ENCODE data around the gene TSC2. TPM values are rescaled to one million over a fixed set of nuclear protein-coding genes. Genes with fewer than 3 reads are reported as not detected.

The TSC2 gene
- total RNA-seq, 1 donor from 2014 or later: 241 TPM

DNA sequence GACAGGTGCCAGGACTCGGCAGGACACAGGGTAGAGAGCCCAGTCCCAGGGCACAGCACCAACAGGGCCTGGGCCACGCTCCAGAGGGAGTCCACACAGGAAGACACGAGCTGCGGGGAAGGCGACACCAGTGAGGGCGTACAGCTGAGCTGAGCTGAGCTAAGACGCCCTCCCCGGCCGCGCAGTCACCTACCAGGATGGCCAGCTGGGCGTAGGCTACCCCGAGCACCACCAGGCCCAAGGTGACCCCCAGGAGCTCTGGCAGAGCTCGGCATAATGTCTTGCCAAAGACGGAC is 42.6 kb downstream of the TSC2 start:
- Mint-ChIP-seq H3K4me1 (ENCODE audit: low read depth) (no peaks in the 10 kb centered on the region), H3K27me3 (no peaks in the 10 kb centered on the region), H3K9me3 (ENCODE audit: low read depth) (no peaks in the 10 kb centered on the region), H3K4me3 (ENCODE audit: low read depth) (peak overlapping the region; percentile 3), H3K27ac (no peak overlapping the region), H3K36me3 (ENCODE audit: insufficient read depth) (no peaks in the 10 kb centered on the region)
- TF ChIP-seq CTCF (IDR thresholded peaks at IDR 0.05; ENCODE audit: unreplicated experiment): no peak
- no peak for DNase-seq (ENCODE audit: low spot score, unreplicated experiment)

DNA sequence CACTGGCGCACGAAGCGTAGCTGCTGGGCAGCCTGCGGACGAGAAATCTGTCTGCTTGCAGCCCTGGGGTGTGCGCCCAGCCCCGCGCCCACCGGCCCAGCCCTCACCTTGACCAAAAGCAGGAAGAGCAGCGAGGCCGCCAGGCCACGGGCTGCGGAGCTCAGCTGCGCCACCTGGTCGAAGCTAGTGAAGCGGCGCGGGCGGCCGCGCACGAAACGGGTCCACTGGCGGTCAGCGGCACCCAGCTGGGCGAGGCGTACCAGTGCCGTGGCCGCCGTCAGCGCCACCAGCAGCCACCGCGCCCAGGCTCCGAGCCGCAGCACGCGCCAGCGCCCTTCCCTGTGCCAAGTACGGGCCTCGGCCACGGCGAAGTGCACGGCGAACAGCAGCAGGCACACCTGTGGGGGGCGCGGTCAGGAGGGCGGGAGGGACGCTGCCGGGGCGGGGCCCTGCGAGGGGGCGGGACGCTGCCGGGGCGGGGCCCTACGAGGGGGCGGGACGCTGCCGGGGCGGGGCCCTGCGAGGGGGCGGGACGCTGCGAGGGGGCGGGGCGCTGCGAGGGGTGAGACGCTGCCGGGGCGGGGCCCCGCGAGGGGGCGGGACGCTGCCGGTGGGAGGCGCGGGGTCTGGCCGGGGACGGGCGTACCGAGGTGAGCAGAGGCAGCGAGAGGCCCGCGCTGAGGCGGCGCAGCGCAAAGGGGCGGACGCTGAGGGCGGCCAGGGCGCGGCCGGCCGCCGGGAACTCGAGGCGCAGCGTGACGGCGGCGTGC is 43.2 kb downstream of the TSC2 start:
- Mint-ChIP-seq H3K4me1 (ENCODE audit: low read depth) (no peaks in the 10 kb centered on the region), H3K27me3 (no peaks in the 10 kb centered on the region), H3K36me3 (ENCODE audit: insufficient read depth) (no peaks in the 10 kb centered on the region), H3K9me3 (ENCODE audit: low read depth) (no peaks in the 10 kb centered on the region), H3K4me3 (ENCODE audit: low read depth) (peak overlapping the region; percentile 3), H3K27ac (no peak overlapping the region)
- DNase-seq (ENCODE audit: low spot score, unreplicated experiment): peak; percentile 87
- TF ChIP-seq CTCF (IDR thresholded peaks at IDR 0.05; ENCODE audit: unreplicated experiment): peak; percentile 60

DNA sequence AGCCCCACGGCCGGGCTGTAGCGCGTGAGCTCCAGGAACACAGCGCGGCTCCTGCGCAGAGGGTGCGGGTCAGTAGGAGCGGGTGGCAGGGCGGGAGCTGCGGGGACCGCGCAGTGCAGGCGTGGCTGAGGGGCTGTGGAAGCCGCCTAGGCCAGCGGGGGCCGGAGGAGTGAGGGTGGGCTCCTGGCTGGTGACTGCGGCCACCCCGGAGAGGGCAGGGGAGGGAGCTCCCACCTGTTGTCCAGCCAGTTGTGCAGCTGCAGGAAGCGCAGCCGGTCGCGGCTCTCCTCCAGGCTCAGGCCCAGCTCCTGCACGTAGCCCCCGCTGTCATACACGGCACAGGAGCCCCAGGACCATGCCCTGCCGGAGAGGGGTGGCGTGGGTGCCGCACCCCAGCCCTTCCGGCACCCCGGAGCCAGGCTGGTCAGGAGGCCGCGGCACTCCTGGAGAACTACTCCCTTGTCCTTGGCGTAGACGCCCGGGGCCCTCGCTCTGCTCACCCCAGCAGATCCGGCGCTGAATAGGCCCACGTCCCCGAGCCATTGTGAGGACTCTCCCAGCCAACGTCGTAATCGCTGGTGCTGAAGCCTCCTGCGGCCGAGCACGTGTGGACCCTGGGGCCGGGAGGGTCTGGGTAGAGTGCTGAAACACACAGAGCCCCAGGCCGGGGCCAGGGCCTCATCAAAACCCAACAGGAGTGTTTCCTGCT is 43.9 kb downstream of the TSC2 start:
- no peak for DNase-seq (ENCODE audit: low spot score, unreplicated experiment)
- H3K4me3 Mint-ChIP-seq (ENCODE audit: low read depth): no peak overlapping the region
- TF ChIP-seq CTCF (IDR thresholded peaks at IDR 0.05; ENCODE audit: unreplicated experiment): no peak
- peaks cover 3% of the 10 kb centered on the region for H3K36me3 Mint-ChIP-seq (ENCODE audit: insufficient read depth)
- H3K27ac Mint-ChIP-seq: no peak overlapping the region
- H3K27me3 Mint-ChIP-seq: no peaks in the 10 kb centered on the region
- H3K4me1 Mint-ChIP-seq (ENCODE audit: low read depth): no peaks in the 10 kb centered on the region
- no peaks in the 10 kb centered on the region for H3K9me3 Mint-ChIP-seq (ENCODE audit: low read depth)

DNA sequence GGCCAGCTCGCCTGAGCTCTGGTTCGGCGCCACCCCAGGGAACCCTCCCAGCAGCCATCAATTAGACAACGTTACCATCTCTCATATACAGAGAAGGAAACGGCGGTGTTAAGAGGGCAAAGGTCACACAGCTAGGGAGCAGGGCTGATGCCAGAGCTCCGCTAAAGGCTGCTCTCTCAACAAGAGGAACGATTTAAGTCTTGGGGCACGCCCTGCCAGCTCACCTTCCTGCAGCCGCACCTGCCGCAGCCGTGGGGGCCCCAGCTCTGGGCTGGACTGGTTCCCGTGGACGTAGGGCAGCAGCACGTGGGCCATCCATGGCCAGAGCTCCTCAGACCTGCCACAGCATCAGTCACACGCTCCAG is 44.5 kb downstream of the TSC2 start:
- no peaks in the 10 kb centered on the region for H3K9me3 Mint-ChIP-seq (ENCODE audit: low read depth)
- no peaks in the 10 kb centered on the region for H3K27me3 Mint-ChIP-seq
- no peak for DNase-seq (ENCODE audit: low spot score, unreplicated experiment)
- H3K4me3 Mint-ChIP-seq (ENCODE audit: low read depth): no peak overlapping the region
- no peaks in the 10 kb centered on the region for H3K4me1 Mint-ChIP-seq (ENCODE audit: low read depth)
- no peak overlapping the region for H3K27ac Mint-ChIP-seq
- peaks cover 3% of the 10 kb centered on the region for H3K36me3 Mint-ChIP-seq (ENCODE audit: insufficient read depth)
- TF ChIP-seq CTCF (IDR thresholded peaks at IDR 0.05; ENCODE audit: unreplicated experiment): no peak

GRCh38 chr16:2092866-2093265 is 45.1 kb downstream of the TSC2 start:
- Mint-ChIP-seq H3K27me3 (no peaks in the 10 kb centered on the region), H3K27ac (no peak overlapping the region), H3K4me3 (ENCODE audit: low read depth) (no peak overlapping the region), H3K4me1 (ENCODE audit: low read depth) (no peaks in the 10 kb centered on the region), H3K9me3 (ENCODE audit: low read depth) (no peaks in the 10 kb centered on the region), H3K36me3 (ENCODE audit: insufficient read depth) (peaks cover 3% of the 10 kb centered on the region)
- DNase-seq (ENCODE audit: low spot score, unreplicated experiment): no peak
- no peak for TF ChIP-seq CTCF (IDR thresholded peaks at IDR 0.05; ENCODE audit: unreplicated experiment)
